B cell (primary cell): ENCODE data around the gene FXYD1. TPM values are rescaled to one million over a fixed set of nuclear protein-coding genes. Genes with fewer than 3 reads are reported as not detected.

ENCODE experiments used
- ATAC-seq: fragments of 200-7000 bp; cut with Tn5 transposase; one replicate; pipeline ENCODE4 v1.10.0; 2021; ENCODE audit warnings: low read depth, mild to moderate bottlenecking, moderate number of reproducible peaks, moderate library complexity
- CTCF ChIA-PET: fragments of 350-600 bp; sonication (Branson Sonifier 250); formaldehyde crosslinking; loops from one replicate; lab custom pipeline; 2021; ENCODE audit warnings: antibody characterized with exemption, inconsistent platforms; lab: Charles Lee
- POLR2A ChIA-PET: fragments of 350-600 bp; sonication (Branson Sonifier 250); formaldehyde crosslinking; loops from one replicate; lab custom pipeline; 2021; ENCODE audit warnings: antibody characterized with exemption; lab: Charles Lee
- DNase-seq: peaks from one replicate; pipeline ENCODE4 v3.0.0; 2013
- H2AFZ ChIP-seq: 2 replicates; pipeline ENCODE4 v1.6.1; 2012; ENCODE audit warnings: mild to moderate bottlenecking, low read depth, low read length; ENCODE audit not compliant: insufficient read depth, poor library complexity, severe bottlenecking
- H3K27ac ChIP-seq, 2 donors: 1 replicate in 1 of 2; 2 replicates in 1 of 2; pipeline ENCODE4 v1.5.1; 2012 to 2013; ENCODE audit warnings: low read length in 2 of 2, mild to moderate bottlenecking in 2 of 2, moderate library complexity in 1 of 2
- H3K27me3 ChIP-seq, 4 experiments: fragments of 200-600 bp in 1 of 4; sonication (generic) in 1 of 4; replicated peaks in 1 of 4; 1 replicate in 2 of 4; 2 replicates in 2 of 4; pipeline versions ENCODE4 v1.6.1 to v1.7.0; 2013 to 2016; ENCODE audit warnings: low read length in 3 of 4, mild to moderate bottlenecking in 2 of 4, mixed read lengths in 1 of 4, moderate library complexity in 1 of 4; ENCODE audit not compliant: insufficient read depth in 4 of 4, control insufficient read depth in 3 of 4; ENCODE audit errors: control extremely low read depth in 1 of 4
- H3K36me3 ChIP-seq, 2 experiments: replicated peaks in 1 of 2; 1 replicate in 1 of 2; 2 replicates in 1 of 2; pipeline versions ENCODE4 v1.6.1 to v1.7.1; 2013; ENCODE audit warnings: low read length in 1 of 2; ENCODE audit not compliant: insufficient read depth in 2 of 2, control insufficient read depth in 1 of 2; ENCODE audit errors: control extremely low read depth in 1 of 2, extremely low read depth in 1 of 2
- H3K4me1 ChIP-seq, 2 donors: fragments of 200-600 bp in 1 of 2; sonication (generic) in 1 of 2; 1 replicate in 1 of 2; 2 replicates in 1 of 2; pipeline versions ENCODE4 v1.5.1 to v1.6.1; 2013 to 2017; ENCODE audit warnings: low read length in 2 of 2; ENCODE audit not compliant: control insufficient read depth in 2 of 2, insufficient read depth in 2 of 2
- H3K4me2 ChIP-seq: replicated peaks from 2 replicates; pipeline ENCODE3; 2012; ENCODE audit warnings: mild to moderate bottlenecking, low read depth, low read length; ENCODE audit not compliant: poor library complexity, severe bottlenecking
- H3K4me3 ChIP-seq, 5 experiments: fragments of 200-600 bp in 1 of 5; sonication (generic) in 1 of 5; 1 replicate in 3 of 5; 2 replicates in 2 of 5; pipeline versions ENCODE4 v1.5.1 to v1.7.0; 2011 to 2016; ENCODE audit warnings: low read length in 4 of 5, mild to moderate bottlenecking in 4 of 5, low read depth in 2 of 5, control low read depth in 1 of 5, moderate library complexity in 1 of 5; ENCODE audit not compliant: insufficient read depth in 1 of 5; ENCODE audit errors: control extremely low read depth in 1 of 5, extremely low read depth in 1 of 5
- H3K79me2 ChIP-seq: fragments of 200-600 bp; sonication (generic); one replicate; pipeline ENCODE4 v1.6.0; 2016; ENCODE audit warnings: low read length; ENCODE audit not compliant: control insufficient read depth, insufficient read depth
- H3K9ac ChIP-seq: fragments of 200-600 bp; sonication (generic); 2 replicates; pipeline ENCODE4 v1.6.1; 2017; ENCODE audit warnings: mild to moderate bottlenecking, low read length, moderate library complexity
- H3K9me3 ChIP-seq, 3 donors: one replicate each; pipeline versions ENCODE4 v1.6.1 to v1.7.1; 2013; ENCODE audit warnings: low read length in 2 of 3; ENCODE audit not compliant: control insufficient read depth in 2 of 3, insufficient read depth in 1 of 3; ENCODE audit errors: control extremely low read depth in 1 of 3
- H4K20me1 ChIP-seq: 2 replicates; pipeline ENCODE4 v1.6.0; 2012; ENCODE audit warnings: mild to moderate bottlenecking, low read length; ENCODE audit not compliant: insufficient read depth, control insufficient read depth, poor library complexity, severe bottlenecking
- H3K27ac Mint-ChIP-seq: one replicate; pipeline ENCODE4 v1.8.0; 2021; ENCODE audit warnings: mixed read lengths
- H3K27me3 Mint-ChIP-seq: one replicate; pipeline ENCODE4 v1.8.0; 2021; ENCODE audit warnings: mixed read lengths
- H3K4me1 Mint-ChIP-seq: one replicate; pipeline ENCODE4 v1.8.0; 2021; ENCODE audit warnings: mixed read lengths
- H3K4me3 Mint-ChIP-seq: one replicate; pipeline ENCODE4 v1.8.0; 2021; ENCODE audit warnings: mixed read lengths
- H3K9me3 Mint-ChIP-seq: one replicate; pipeline ENCODE4 v1.8.0; 2022; ENCODE audit warnings: mixed read lengths; ENCODE audit not compliant: insufficient read depth
- CTCF ChIP-seq: fragments of 200-600 bp; IDR thresholded peaks from one replicate; pipeline ENCODE4 v1.8.0; 2022; ENCODE audit warnings: antibody characterized with exemption, mild to moderate bottlenecking
- EZH2 ChIP-seq: IDR thresholded peaks from 2 replicates; pipeline ENCODE4 v1.6.1; 2012; ENCODE audit warnings: borderline replicate concordance, low read depth, mild to moderate bottlenecking, moderate library complexity, low read length; ENCODE audit not compliant: insufficient read depth, poor library complexity, severe bottlenecking
- WGBS: methylation state at CpG from one replicate; pipeline ENCODE4 v1.1.5; 2013; ENCODE audit warnings: missing lambda C conversion rate; ENCODE audit not compliant: insufficient coverage; 5-methylcytosine and 5-hydroxymethylcytosine counted together
- intact Hi-C: fragments of 100-400 bp; cut with micrococcal nuclease; formaldehyde crosslinking; loops from one replicate; pipeline ENCODE4 v1.10.0; 2022
- polyA plus RNA-seq: library from polyadenylated mRNA; depleted of rRNA; stranded (reverse); fragments of >200 nt; gene quantifications from 2 replicates; pipeline ENCODE4 v1.2.3, GENCODE V29; 2012
- total RNA-seq, 2 donors: library from RNA; stranded (reverse); fragments of 120-200 nt in 1 of 2; gene quantifications; 1 replicate in 1 of 2; 2 replicates in 1 of 2; pipeline versions ENCODE4 v1.2.3 to v1.2.4, GENCODE V29; 2013 to 2022

The FXYD1 gene
- total and polyA plus RNA-seq, 2 donors (not counting 1 experiment from before 2014, with no cell fraction given): 3.1 to 4.7 TPM

DNA sequence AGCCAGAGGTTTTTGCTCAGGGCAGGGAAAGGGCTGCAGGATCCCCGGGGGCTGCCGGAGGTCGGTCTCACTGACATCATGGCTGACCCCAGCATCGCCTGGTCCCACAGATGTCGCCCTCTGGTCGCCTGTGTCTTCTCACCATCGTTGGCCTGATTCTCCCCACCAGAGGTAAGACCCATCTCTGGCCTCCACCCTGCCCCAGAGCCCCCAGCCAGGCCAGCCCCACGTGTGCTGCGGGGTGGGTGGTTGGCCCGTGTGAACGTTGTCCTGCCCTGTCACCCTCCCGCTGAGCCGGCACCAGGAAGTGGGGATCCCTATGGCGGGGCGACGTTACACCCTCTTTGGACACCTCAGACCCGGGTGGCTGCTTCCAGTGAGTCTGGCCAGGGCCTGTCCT, 16.8 kb downstream of the FXYD1 start:
- Mint-ChIP-seq H3K4me3 (peak overlapping the region; percentile 100), H3K4me1 (peaks cover 50% of the 10 kb centered on the region), H3K27ac (peak overlapping the region; percentile 97), H3K27me3 (no peaks in the 10 kb centered on the region), H3K9me3 (no peaks in the 10 kb centered on the region)
- Histone ChIP-seq H3K27ac (peak overlapping the region; percentile 43 to 85), H3K9ac (peak overlapping the region; percentile 77), H3K36me3 (peaks cover 10 to 39% of the 10 kb centered on the region in 2 experiments), H3K27me3 (peaks cover 0 to 3% (median 0%) of the 10 kb centered on the region in 4 experiments), H4K20me1 (peaks cover 33% of the 10 kb centered on the region), H3K4me1 (peaks cover 20 to 25% of the 10 kb centered on the region in 2 donors), H3K9me3 (no peaks in the 10 kb centered on the region), H3K4me3 (peak overlapping the region; percentile 32 to 93 (median 90)), H3K79me2 (peaks cover 52% of the 10 kb centered on the region), H3K4me2 (peak overlapping the region; percentile 100), H2AFZ (peak overlapping the region; percentile 90)
- ChIA-PET POLR2A (interaction anchor here (2.0 to 2.1 kb wide), 2 partner anchors 48 to 51 kb away, joined by 5 to 7 read pairs; no protein-coding TSS in a partner anchor), CTCF (interaction anchor here (1.1 to 6.6 kb wide), 5 partner anchors 13 to 57 kb away, joined by 4 to 77 read pairs (median 6); partner anchors contain the start of gene FXYD7)
- 0% methylated on average over 17 of the region's 17 CpGs for WGBS
- ATAC-seq (peak; percentile 11), DNase-seq (peak; percentile 44)
- TF ChIP-seq CTCF (no peak), EZH2 (no peak)
- intact Hi-C loops: loop anchor here (2.0 to 10.0 kb wide), 4 partner anchors 51 to 309 kb away; partner anchors contain the start of gene LSR

DNA sequence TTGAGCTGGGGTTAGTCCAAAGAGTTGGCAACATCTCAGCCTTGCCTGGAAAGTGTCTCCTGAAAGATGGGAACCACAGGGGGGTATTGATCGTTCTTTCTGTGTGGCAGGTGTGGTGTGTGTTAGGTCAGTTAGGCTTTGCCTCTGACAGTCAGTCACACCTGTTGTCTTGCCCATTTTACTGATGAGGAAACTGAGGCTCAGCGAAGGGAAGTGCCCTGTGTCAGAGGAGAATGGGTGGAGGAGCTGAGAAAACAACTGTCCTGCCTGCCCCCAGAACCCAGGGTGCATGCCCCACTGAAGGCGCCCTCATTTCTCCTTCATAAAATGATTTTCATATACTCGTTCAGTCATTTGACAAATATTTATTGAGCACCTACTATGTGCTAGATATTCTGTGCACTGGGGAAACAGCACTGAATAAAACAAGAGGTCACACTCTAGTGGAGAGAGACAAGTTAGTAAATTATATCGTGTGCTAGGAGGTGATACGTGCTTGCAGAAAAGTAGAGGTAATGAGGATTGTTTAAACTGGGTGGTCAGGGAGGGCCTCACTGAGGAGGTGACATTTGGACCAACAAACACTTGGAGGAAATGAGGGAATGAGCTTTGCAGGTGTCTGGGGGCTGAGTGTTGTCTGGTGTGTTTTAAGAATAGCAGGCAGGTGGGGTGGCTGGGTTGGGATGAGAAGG, 17.5 kb downstream of the FXYD1 start:
- H3K9ac ChIP-seq: peak overlapping the region; percentile 77
- H3K4me1 Mint-ChIP-seq: peaks cover 51% of the 10 kb centered on the region

More for the DNA sequence above, 17.5 kb downstream of the FXYD1 start:
- H3K4me3 Mint-ChIP-seq: peak overlapping the region; percentile 100
- peaks cover 20 to 25% of the 10 kb centered on the region in 2 donors for H3K4me1 ChIP-seq
- 70% methylated on average over 5 of the region's 6 CpGs for WGBS
- no peak for ATAC-seq
- peaks cover 10 to 46% of the 10 kb centered on the region in 2 experiments for H3K36me3 ChIP-seq
- H4K20me1 ChIP-seq: peaks cover 33% of the 10 kb centered on the region
- H2AFZ ChIP-seq: no peak overlapping the region
- no peaks in the 10 kb centered on the region for H3K9me3 ChIP-seq
- peaks cover 0 to 3% (median 0%) of the 10 kb centered on the region in 4 experiments for H3K27me3 ChIP-seq
- H3K9me3 Mint-ChIP-seq: no peaks in the 10 kb centered on the region
- H3K27ac ChIP-seq: peak overlapping the region in 1 of 2 donors; percentile 85
- ChIA-PET POLR2A (no interaction called here), CTCF (interaction anchor here (1.5 to 1.9 kb wide), 2 partner anchors 20 to 50 kb away, joined by 4 to 6 read pairs; no protein-coding TSS in a partner anchor)
- peak overlapping the region; percentile 34 to 93 (median 90) for H3K4me3 ChIP-seq
- H3K27ac Mint-ChIP-seq: peak overlapping the region; percentile 97
- intact Hi-C loops: loop anchor here (2.0 to 10.0 kb wide), 4 partner anchors 51 to 309 kb away; partner anchors contain the start of gene LSR
- H3K4me2 ChIP-seq: peak overlapping the region; percentile 100
- H3K27me3 Mint-ChIP-seq: no peaks in the 10 kb centered on the region
- DNase-seq: no peak
- no peak for TF ChIP-seq CTCF
- TF ChIP-seq EZH2: no peak
- H3K79me2 ChIP-seq: peaks cover 52% of the 10 kb centered on the region
